GM12878 (cell line): ENCODE measurements around the gene MIA. TPM values are rescaled to one million over a fixed set of nuclear protein-coding genes. Genes with fewer than 3 reads are reported as not detected.

Source experiments
- BHLHE40 ChIP-seq, 2 experiments: fragments of 450-650 bp in 1 of 2; IDR thresholded peaks; 2 replicates each; pipeline ENCODE4 v1.6.1; 2011 to 2017; ENCODE audit warnings: low read depth in 2 of 2, borderline replicate concordance in 1 of 2, improper control_type of control experiment in 1 of 2, low read length in 1 of 2, mild to moderate bottlenecking in 1 of 2
- BMI1 ChIP-seq: fragments of 450-650 bp; IDR thresholded peaks from 2 replicates; pipeline ENCODE4 v1.6.1; 2016; ENCODE audit warnings: mild to moderate bottlenecking, moderate library complexity, borderline replicate concordance
- CREM ChIP-seq: IDR thresholded peaks from 2 replicates; pipeline ENCODE4 v1.6.1; 2014; ENCODE audit warnings: antibody characterized with exemption, low read depth
- EP300 ChIP-seq, 2 experiments: fragments of 150-350 bp in 1 of 2; IDR thresholded peaks; 2 replicates each; pipeline ENCODE4 v1.6.1; 2011 to 2012; ENCODE audit warnings: low read depth in 2 of 2, low read length in 2 of 2, borderline replicate concordance in 1 of 2, improper control_type of control experiment in 1 of 2, inconsistent platforms in 1 of 2; ENCODE audit not compliant: control insufficient read depth in 1 of 2
- IKZF2 ChIP-seq, 2 experiments: fragments of 450-650 bp; IDR thresholded peaks; 2 replicates each; pipeline ENCODE4 v1.6.1; 2017; ENCODE audit warnings: mild to moderate bottlenecking in 2 of 2, moderate library complexity in 2 of 2
- LARP7 ChIP-seq: fragments of 450-650 bp; IDR thresholded peaks from 2 replicates; pipeline ENCODE4 v1.6.1; 2017; ENCODE audit warnings: mild to moderate bottlenecking
- POLR2A ChIP-seq: IDR thresholded peaks from 2 replicates; pipeline ENCODE4 v1.6.1; 2011; ENCODE audit warnings: low read depth, mild to moderate bottlenecking, low read length
- RUNX3 ChIP-seq: IDR thresholded peaks from 2 replicates; pipeline ENCODE4 v1.6.1; 2012; ENCODE audit warnings: low read length, inconsistent platforms
- STAT1 ChIP-seq: fragments of 450-650 bp; conservative IDR thresholded peaks from 2 replicates; pipeline ENCODE4 v1.6.1; 2014; ENCODE audit warnings: antibody characterized with exemption, mild to moderate bottlenecking
- YY1 ChIP-seq: IDR thresholded peaks from 2 replicates; pipeline ENCODE4 v1.6.1; 2011; ENCODE audit warnings: low read depth, mild to moderate bottlenecking, low read length
- polyA plus RNA-seq, 11 experiments: library from polyadenylated mRNA; depleted of rRNA in 4 of 11; unstranded in 6 of 11; stranded (reverse) in 5 of 11; fragments of >200 nt; fragmentation: Nextera tagmentation in 4 of 11; fragmentation: Illumina TruSeq in 1 of 11; extraction: Ambion mirVana in 4 of 11; extraction: Trizol in 1 of 11; gene quantifications; 1 replicate in 1 of 11; 2 replicates in 10 of 11; pipeline versions ENCODE4 v1.2.1 to v1.2.3, GENCODE V29; 2011 to 2016; ENCODE audit warnings: inconsistent platforms in 2 of 11, missing spikeins in 2 of 11, low read depth in 1 of 11
- total RNA-seq, 4 experiments: library from RNA; depleted of rRNA in 3 of 4; stranded (reverse); fragments of >200 nt in 3 of 4; fragmentation: Illumina TruSeq in 1 of 4; extraction: Trizol in 1 of 4; gene quantifications; 2 replicates each; pipeline versions ENCODE4 v1.2.1 to v1.2.3, GENCODE V29; 2013 to 2021
- TF ChIP-seq, protein P1 (sequence below): IDR thresholded peaks from 2 replicates; pipeline ENCODE4 v1.6.1; 2012; ENCODE audit warnings: mild to moderate bottlenecking, low read depth, low read length
- TF ChIP-seq, protein P2 (sequence below): IDR thresholded peaks from 2 replicates; pipeline ENCODE4 v1.6.1; 2011; ENCODE audit warnings: low read depth, mild to moderate bottlenecking, low read length, moderate library complexity, borderline replicate concordance; ENCODE audit errors: extremely low read depth
- TF ChIP-seq, protein P3 (sequence below): IDR thresholded peaks from 2 replicates; pipeline ENCODE4 v1.6.1; 2011; ENCODE audit warnings: borderline replicate concordance, low read depth, mild to moderate bottlenecking, moderate library complexity, mixed read lengths, low read length; ENCODE audit not compliant: insufficient read depth; ENCODE audit errors: extremely low read length
- TF ChIP-seq, protein P4 (sequence below): fragments of 450-650 bp; IDR thresholded peaks from 2 replicates; pipeline ENCODE4 v1.6.1; 2017; ENCODE audit warnings: mild to moderate bottlenecking, moderate library complexity
- TF ChIP-seq, protein P5 (sequence below): IDR thresholded peaks from 2 replicates; pipeline ENCODE4 v1.6.1; 2011; ENCODE audit warnings: mild to moderate bottlenecking, low read depth, low read length, moderate library complexity; ENCODE audit not compliant: insufficient replicate concordance
- TF ChIP-seq, protein P6 (sequence below): fragments of 450-650 bp; IDR thresholded peaks from 2 replicates; pipeline ENCODE4 v1.6.1; 2017; ENCODE audit warnings: borderline replicate concordance

MIA gene
- total and polyA plus RNA-seq, 10 of the 15 experiments (the other 5 are each of a cell fraction or from before 2014, with no cell fraction given), result 0.16 to 2.7 (median 1.4) TPM; not detected in 3

DNA sequence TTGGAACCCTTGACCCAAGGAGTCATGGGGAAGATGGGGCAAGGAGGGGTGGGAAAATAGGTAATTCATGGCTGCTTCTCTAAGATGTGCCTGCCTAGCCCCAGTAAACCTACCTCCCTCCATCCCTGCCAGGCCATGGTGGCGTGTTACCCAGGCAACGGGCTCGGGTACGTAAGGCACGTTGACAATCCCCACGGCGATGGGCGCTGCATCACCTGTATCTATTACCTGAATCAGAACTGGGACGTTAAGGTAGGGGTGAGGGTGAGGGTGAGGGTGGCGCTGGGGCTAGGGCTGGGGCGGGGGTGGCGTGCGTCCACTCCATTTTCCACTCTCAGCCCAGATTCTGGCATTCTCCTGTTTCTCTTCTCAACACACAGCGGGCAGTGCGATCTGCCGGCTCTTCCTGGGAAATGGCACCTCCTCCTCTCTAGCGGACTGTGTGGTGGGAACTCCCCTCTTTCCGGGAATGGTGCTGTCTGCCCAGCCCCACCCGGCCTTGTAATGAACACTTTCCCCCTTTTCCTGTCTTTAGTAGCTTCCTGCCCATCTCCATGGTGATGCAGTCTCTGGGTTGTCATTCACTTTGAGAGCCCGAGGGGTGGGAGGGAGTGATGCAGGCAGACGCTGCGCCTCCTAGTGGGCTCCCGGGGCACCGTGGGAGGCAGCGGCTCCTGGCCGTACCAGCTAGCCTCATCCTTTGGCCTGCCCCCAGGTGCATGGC lies 31.3 kb downstream of the MIA start (continued):
- no peak for TF ChIP-seq EP300 (IDR thresholded peaks at IDR 0.05; ENCODE audit: borderline replicate concordance in 1 of 2, control insufficient read depth in 1 of 2, low read depth in 2 of 2, low read length in 2 of 2)
- TF ChIP-seq STAT1, result no peak
- TF ChIP-seq, protein P1, sequence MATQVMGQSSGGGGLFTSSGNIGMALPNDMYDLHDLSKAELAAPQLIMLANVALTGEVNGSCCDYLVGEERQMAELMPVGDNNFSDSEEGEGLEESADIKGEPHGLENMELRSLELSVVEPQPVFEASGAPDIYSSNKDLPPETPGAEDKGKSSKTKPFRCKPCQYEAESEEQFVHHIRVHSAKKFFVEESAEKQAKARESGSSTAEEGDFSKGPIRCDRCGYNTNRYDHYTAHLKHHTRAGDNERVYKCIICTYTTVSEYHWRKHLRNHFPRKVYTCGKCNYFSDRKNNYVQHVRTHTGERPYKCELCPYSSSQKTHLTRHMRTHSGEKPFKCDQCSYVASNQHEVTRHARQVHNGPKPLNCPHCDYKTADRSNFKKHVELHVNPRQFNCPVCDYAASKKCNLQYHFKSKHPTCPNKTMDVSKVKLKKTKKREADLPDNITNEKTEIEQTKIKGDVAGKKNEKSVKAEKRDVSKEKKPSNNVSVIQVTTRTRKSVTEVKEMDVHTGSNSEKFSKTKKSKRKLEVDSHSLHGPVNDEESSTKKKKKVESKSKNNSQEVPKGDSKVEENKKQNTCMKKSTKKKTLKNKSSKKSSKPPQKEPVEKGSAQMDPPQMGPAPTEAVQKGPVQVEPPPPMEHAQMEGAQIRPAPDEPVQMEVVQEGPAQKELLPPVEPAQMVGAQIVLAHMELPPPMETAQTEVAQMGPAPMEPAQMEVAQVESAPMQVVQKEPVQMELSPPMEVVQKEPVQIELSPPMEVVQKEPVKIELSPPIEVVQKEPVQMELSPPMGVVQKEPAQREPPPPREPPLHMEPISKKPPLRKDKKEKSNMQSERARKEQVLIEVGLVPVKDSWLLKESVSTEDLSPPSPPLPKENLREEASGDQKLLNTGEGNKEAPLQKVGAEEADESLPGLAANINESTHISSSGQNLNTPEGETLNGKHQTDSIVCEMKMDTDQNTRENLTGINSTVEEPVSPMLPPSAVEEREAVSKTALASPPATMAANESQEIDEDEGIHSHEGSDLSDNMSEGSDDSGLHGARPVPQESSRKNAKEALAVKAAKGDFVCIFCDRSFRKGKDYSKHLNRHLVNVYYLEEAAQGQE, result no peak
- TF ChIP-seq, protein P2, sequence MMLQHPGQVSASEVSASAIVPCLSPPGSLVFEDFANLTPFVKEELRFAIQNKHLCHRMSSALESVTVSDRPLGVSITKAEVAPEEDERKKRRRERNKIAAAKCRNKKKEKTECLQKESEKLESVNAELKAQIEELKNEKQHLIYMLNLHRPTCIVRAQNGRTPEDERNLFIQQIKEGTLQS, result no peak
- TF ChIP-seq POLR2A, result peak; percentile 52
- TF ChIP-seq, protein P3, sequence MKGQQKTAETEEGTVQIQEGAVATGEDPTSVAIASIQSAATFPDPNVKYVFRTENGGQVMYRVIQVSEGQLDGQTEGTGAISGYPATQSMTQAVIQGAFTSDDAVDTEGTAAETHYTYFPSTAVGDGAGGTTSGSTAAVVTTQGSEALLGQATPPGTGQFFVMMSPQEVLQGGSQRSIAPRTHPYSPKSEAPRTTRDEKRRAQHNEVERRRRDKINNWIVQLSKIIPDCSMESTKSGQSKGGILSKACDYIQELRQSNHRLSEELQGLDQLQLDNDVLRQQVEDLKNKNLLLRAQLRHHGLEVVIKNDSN, result no peak
- TF ChIP-seq, protein P4, sequence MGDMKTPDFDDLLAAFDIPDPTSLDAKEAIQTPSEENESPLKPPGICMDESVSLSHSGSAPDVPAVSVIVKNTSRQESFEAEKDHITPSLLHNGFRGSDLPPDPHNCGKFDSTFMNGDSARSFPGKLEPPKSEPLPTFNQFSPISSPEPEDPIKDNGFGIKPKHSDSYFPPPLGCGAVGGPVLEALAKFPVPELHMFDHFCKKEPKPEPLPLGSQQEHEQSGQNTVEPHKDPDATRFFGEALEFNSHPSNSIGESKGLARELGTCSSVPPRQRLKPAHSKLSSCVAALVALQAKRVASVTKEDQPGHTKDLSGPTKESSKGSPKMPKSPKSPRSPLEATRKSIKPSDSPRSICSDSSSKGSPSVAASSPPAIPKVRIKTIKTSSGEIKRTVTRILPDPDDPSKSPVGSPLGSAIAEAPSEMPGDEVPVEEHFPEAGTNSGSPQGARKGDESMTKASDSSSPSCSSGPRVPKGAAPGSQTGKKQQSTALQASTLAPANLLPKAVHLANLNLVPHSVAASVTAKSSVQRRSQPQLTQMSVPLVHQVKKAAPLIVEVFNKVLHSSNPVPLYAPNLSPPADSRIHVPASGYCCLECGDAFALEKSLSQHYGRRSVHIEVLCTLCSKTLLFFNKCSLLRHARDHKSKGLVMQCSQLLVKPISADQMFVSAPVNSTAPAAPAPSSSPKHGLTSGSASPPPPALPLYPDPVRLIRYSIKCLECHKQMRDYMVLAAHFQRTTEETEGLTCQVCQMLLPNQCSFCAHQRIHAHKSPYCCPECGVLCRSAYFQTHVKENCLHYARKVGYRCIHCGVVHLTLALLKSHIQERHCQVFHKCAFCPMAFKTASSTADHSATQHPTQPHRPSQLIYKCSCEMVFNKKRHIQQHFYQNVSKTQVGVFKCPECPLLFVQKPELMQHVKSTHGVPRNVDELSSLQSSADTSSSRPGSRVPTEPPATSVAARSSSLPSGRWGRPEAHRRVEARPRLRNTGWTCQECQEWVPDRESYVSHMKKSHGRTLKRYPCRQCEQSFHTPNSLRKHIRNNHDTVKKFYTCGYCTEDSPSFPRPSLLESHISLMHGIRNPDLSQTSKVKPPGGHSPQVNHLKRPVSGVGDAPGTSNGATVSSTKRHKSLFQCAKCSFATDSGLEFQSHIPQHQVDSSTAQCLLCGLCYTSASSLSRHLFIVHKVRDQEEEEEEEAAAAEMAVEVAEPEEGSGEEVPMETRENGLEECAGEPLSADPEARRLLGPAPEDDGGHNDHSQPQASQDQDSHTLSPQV, result peak; percentile 34; the same call in 1 of the 2 replicates
- 0 out of 2 replicates have a peak, but pooled peaks have one; percentile 35 for TF ChIP-seq BMI1
- TF ChIP-seq, protein P5, sequence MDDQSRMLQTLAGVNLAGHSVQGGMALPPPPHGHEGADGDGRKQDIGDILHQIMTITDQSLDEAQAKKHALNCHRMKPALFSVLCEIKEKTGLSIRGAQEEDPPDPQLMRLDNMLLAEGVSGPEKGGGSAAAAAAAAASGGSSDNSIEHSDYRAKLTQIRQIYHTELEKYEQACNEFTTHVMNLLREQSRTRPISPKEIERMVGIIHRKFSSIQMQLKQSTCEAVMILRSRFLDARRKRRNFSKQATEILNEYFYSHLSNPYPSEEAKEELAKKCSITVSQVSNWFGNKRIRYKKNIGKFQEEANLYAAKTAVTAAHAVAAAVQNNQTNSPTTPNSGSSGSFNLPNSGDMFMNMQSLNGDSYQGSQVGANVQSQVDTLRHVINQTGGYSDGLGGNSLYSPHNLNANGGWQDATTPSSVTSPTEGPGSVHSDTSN, result peak; percentile 85
- peak in 1 of 2 experiments; percentile 32; a peak in 1 of 4 replicates for TF ChIP-seq BHLHE40 (IDR thresholded peaks at IDR 0.05; ENCODE audit: borderline replicate concordance in 1 of 2, low read depth in 2 of 2, low read length in 1 of 2)
- TF ChIP-seq, protein P6, sequence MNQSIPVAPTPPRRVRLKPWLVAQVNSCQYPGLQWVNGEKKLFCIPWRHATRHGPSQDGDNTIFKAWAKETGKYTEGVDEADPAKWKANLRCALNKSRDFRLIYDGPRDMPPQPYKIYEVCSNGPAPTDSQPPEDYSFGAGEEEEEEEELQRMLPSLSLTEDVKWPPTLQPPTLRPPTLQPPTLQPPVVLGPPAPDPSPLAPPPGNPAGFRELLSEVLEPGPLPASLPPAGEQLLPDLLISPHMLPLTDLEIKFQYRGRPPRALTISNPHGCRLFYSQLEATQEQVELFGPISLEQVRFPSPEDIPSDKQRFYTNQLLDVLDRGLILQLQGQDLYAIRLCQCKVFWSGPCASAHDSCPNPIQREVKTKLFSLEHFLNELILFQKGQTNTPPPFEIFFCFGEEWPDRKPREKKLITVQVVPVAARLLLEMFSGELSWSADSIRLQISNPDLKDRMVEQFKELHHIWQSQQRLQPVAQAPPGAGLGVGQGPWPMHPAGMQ, result no peak
- TF ChIP-seq YY1, result peak; percentile 64; the same call in 1 of the 2 replicates
- TF ChIP-seq IKZF2 (IDR thresholded peaks at IDR 0.05), result peak; percentile 10 to 31; a peak in 1 of 4 replicates
- 0 out of 2 replicates have a peak, but pooled peaks have one; percentile 20 for TF ChIP-seq CREM
- no peak for TF ChIP-seq RUNX3
- TF ChIP-seq LARP7, result 0 out of 2 replicates have a peak, but pooled peaks have one; percentile 32
